HG02571 (cell line): ENCODE data around the gene OR52A1.
"Not testable (repeated sequence)": the region's sequence is repeated elsewhere in the genome, so short reads cannot be mapped to it uniquely, and the experiment has no call there.

Source experiments
- ATAC-seq: cut with Tn5 transposase; IDR thresholded peaks from one replicate; pipeline ENCODE4 v1.9.1; 2021; ENCODE audit warnings: mild to moderate bottlenecking, moderate library complexity; ENCODE audit not compliant: unreplicated experiment

OR52A1 gene

DNA sequence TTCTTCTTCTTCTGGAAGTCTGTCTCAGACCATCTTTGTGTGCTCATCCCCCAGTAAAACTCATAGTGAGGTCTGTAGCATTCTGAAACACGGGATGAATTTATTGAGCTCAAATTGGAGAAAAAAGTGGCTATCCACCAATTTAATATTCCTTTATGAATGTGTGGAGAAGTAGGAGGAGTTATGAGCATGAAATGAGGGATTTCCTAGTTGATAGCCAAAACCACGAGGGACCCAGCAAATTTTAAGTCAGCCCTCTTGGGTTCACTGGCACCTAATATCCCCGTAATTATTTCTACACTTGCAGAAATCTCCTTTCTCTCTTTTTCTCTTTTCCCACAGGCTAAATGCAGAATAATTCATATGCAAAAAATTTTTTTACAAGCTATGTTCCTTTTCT lies at the start of gene OR52A1:
Gene OR52A1, minus strand, starts transcription at position 101 of the 400 bp plus-strand sequence. CDS start 2,388 bp downstream, outside the sequence.
- ATAC-seq: no peak

DNA sequence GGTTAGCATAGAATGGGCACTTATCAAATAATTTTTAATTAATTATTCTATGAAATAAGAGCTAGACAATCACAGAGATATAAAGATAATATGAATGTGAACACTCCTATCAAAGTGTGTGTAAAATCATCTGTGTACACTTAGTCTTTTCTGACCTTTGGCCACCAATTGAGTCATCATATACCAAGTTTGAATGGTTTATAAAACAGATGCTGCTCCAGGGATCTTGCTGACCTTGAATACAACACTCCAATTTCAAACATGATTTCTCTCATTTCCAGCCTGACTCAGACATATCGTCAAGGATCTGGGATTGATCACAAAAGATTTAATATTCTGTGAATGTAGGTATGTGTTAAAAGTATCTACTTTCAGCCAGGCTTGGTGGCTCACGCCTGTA lies 48.8 kb upstream of the OR52A1 start:
- ATAC-seq: no peak

DNA sequence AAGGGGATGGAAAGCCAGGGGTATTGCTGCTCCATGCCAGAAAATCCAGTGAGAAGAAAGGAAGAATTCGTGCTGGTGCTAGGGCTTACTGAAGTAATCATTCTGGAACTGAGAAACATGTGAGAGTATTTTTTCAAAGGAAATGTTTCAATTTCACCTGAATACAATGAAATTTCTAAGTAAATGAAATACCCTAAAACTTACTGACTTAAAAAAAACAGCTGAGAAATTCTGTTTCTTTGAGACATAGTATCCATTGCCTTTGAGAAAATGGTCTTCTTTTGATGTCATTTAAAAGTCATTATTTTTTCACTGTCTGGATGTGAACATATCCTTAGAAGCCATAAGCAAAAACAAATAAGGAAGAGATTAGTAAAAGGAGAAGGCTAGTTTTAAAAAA lies 46.0 kb upstream of the OR52A1 start, which contains the start of gene OR51V1:
Gene OR51V1, minus strand, starts transcription at position 101 of the 400 bp plus-strand sequence. Its CDS starts 0 bp downstream, at position 101.
- no peak for ATAC-seq

DNA sequence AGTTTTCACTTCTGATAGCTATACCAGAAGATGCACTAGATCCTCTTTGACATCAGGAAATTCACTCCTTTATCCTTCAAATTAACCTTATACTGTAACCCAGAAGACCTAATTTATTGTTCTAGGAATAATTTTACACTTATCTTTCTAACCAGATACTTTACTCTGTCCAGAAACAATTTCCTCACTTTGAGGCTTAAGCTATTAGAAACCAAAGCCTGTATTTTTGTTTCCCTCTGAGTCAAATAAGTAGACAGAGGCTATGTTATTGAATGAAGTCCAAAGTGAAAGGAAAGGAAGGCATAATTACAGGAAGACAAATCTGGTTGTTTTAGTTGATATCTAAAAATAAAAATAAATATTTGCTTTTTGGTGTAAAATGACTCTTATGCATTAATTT lies 43.7 kb upstream of the OR52A1 start:
- ATAC-seq: no peak

DNA sequence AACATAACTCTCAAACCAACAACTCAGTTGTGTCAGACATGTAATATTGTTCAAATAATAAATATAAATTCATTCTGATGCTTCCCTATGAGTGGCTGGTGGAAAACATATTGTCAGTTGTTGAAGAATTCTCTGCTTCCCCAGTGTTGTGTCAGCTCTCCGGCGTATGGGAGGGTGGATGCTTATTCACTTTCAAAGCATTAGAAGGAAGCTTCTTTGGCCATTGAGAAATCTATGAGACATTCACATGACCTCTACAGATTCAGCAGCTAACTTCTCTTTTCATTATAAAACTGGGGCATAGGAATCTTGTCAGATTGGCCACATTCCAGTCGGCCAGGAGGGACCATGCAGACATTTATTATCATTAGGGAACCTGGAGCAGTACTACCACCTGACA lies 43.0 kb upstream of the OR52A1 start:
- no peak for ATAC-seq

DNA sequence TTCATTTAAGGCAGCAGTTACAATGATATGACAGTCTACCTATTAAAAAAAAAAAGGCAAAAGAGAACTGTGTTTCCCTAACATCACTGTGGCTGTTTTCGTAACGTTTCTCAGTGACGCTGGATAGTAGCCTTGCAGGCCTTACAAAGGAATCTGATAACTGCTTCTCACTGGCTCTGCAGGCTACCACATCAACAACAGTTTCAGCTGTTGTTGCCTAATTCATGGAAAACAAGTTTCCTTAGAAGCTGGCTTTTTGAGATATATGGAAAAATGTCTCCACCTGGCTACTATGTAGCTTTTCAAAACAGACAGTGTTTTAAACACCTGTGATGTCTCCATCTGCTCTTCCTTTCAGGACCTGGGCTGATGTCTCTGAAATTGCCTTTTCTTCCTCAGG lies 42.2 kb upstream of the OR52A1 start:
- ATAC-seq: no peak

DNA sequence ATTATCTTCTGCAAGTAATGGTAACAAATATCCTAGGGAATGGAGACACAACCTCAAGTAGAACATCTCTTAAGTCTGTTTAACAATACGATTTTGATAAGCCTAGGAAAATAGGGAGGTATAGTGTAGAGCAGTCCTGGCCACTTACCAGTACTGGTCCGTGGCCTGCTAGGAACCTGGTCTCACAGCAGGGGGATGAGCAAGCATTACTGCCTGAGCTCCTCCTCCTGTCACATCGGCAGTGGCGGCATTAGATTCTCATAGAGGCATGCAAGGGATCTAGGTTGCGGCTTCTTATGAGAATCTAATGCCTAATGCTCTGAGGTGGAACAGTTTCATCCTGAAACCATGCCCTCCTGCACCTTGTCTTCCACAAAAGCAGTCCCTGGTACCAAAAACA lies 41.5 kb upstream of the OR52A1 start:
- ATAC-seq: no peak

DNA sequence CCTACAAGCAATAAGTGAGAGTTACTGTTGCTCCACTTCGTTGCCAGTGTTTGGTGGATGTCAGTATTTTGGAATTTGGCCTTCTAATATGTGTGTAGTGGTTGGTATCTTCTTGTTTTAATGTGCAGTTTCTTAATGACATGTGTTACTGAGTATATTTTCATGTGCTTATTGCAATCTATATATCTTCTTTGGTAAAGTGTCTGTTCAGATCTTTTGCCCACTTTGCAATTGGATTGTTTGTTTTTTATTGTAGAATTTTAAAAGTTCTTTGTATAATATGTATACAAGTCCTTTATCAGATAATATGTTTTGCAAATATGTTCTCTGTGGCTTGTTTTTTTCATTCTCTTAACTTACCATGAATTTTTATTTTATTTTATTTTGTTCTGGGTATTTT lies 38.2 kb upstream of the OR52A1 start:
- ATAC-seq: no peak

DNA sequence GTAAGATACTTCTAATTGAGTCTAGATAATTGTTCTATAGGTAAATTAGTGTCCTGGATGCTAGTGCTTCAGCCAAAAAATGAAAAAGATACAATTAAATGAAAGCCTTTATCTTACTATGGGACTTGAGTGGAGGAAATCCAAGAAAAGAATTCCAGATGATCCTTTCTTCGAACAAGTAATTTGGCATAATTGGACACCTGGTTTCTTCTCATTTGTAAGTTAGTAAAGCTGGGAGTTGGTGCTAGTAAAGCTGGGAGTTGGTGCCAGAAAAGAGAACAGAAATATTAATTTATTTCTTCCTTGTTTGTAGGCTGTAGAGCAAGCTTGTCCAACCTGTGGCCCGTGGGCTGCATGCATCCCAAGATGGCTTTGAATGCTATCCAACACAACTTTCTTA lies 33.6 kb upstream of the OR52A1 start:
- ATAC-seq: no peak

DNA sequence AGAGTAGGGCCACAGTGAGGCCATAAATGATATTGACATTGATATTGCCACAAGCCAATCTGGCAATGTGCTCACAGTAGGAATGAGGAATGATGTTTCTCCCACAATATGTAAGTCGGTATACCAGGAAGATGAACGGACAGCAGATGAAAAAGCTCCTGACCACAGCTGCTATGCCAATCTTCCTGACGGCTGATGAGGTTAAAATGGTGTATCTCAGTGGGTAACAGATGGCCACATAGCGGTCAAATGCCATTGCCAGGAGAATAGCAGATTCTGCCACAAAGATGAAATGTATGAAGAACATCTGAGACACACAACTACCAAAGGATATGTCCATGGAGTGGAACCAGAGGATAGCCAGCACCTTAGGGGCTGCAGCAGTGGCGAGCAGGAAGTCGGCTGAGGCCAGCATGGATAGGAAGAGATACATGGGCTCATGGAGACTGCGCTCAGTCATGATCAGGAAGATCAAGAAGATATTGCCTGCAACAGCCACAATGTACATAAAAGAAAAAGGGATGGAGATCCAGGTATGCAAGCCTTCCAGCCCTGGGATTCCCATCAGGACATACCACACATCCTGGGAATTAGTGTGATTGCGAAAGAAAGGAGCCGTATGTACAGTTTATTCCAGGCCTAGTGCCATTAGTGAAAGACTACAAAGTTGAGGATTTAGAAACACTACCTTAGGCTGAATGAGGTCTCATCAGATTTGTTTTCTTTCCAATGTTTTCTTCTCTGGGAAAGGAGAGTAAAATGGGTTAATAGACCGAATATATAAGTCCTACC lies 23.7 kb upstream of the OR52A1 start:
- ATAC-seq: no peak

DNA sequence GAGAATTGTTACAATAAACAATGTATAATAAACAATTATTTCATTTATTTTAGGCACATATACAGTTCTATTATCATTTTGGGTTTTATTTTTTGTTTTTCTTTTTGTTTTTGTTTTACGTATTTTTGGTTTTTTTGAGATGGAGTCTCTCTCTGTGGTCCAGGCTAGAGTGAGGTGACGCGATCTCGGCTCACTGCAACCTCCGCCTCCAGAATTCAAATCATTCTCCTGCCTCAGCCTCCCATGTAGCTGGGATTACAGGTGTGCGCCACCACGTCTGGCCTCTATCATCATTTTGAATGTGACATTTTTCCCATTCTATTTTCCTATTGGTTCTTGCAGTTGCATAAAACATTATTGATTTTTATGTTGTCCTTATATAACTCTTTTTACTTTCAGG lies 20.4 kb upstream of the OR52A1 start:
- ATAC-seq: no peak

DNA sequence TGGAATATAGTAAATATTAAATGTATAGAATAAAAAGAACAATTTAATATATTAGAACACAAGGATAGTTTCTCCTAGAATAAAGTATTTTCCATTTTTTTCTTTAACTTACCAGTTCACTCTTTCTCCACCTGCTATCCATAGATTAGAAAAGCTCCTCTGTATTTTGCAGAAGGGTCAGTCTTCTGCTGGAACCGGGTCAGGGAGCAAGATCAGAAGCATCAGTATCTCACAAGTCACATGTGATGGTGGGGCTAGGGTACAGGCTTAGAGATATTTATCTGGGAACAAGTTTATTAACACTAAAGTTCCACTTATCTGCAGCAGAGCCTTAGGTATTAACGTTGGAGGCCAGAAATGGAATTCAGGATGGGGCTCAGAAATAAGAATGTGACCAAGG lies 17.3 kb upstream of the OR52A1 start:
- ATAC-seq: no peak

DNA sequence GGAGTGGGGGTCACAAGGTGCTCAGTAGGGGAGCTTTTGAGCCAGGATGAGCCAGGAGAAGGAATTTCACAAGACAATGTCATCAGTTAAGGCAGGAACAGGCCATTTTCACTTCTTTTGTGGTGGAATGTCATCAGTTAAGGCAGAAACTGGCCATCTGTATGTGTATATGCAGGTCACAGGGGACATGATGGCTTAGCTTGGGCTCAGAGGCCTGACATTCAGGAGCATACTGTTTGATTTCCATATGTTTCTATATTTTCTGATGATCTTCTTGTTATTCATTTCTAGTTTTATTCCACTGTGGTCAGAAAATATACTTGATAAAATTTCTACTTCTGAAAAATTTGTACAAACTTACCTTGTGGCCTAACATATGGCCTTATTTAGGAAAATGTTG lies 11.3 kb upstream of the OR52A1 start:
- ATAC-seq: not testable (repeated sequence)

DNA sequence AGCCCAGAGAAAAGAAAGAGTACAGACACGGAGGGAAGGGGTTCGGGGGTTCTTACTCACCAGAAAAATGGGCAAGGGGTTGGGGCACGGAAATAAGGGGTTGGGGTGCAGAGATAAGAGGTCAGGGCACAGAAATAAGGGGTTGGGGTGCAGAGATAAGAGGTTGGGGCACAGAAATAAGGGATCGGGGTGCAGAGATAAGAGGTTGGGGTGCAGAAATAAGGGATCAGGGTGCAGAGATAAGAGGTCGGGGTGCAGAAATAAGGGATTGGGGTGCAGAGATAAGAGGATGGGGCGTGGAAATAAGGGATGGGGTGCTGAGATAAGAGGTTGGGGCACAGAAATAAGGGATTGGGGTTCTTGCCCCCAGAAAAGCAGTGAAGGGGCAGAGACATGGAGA lies 10.2 kb upstream of the OR52A1 start:
- not testable (repeated sequence) for ATAC-seq

DNA sequence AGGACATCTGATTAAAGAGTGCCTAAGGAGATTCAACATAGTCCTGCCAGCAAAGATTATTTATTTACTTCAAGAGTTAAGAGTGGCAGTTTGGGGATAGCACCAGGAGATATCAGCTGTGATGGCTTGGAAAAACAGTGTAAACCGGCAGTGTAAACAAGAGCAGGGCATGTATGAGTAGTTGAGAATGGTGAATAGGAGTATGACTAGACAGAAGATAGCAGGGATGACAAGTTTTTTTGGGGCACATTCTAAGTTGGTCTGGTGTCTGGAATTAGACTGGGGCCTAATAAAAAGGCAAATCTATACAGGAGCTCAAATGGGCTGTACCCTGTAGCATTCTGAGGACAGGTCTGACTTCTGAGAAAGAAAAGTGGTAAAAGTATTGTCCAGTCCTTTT lies 6.5 kb upstream of the OR52A1 start:
- ATAC-seq: not testable (repeated sequence)

DNA sequence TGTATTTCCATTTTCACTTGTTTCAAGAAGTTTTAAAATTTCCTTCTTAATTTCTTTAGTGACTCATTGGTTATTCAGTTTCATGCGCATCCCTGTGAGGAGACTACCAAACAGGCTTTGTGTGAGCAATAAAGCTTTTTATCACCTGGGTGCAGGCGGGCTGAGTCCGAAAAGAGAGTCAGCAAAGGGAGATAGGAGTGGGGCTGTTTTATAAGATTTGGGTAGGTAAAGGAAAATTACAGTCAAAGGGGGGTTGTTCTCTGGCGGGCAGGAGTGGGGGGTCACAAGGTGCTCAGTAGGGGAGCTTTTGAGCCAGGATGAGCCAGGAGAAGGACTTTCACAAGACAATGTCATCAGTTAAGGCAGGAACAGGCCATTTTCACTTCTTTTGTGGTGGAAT lies 5.7 kb upstream of the OR52A1 start:
- not testable (repeated sequence) for ATAC-seq

DNA sequence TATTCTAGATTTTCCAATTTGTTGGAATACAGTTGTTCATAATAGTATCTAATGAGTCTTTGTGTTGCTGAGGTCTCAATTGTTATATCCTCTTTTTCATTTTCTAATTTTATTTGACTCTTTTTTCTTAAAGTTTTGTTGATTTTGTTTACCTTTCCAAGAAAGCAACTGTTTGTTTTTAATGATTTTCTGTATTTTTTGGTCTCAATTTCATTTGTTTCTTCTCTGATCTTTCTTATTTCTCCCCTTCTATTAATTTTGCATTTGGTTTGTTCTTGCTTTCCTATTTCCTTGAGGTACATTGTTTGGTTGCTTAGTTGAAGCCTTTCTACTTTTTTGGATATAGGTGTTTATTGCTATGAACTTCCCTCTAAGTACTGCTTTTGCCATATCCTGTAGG lies 5.2 kb upstream of the OR52A1 start:
- ATAC-seq: no peak

DNA sequence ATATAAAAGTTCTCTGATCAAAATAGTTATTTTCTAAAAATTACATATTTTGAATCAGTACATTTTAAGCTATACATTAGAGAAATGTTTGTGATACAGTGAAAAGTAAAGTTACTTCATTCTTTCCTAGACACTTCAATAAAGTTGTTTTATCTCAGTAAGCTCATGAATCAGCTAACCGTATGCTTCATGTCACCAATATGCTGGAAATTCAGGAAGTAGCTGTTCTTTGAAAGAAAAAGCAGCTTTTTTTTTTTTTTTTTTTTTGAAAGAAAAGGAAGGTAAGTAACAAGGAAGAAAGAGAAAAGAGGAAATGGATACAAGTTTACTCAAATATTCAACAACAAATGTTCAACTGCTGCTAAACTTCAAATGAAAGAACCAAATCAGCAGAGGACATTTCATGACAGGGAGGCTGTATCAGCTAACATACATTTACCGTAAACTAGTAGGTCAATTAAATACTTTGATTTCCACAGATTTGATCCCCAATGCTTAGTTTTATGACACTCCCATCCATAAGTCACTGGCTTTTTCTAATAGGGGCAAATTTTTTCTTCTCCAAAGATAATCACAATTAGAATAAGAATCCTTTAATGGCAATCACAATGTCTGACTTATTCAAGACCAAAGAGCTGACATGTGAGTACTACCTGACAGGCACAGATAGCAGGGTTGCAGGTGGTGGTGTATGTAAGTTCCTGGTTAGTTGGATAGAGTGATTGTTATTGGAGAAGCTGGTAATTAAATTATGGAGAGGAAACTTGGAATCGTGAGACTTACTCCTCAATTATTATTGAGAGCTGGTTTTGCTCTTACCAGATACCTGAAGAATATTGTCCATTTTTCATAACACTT lies 754 bp downstream of the OR52A1 start:
- no peak for ATAC-seq

DNA sequence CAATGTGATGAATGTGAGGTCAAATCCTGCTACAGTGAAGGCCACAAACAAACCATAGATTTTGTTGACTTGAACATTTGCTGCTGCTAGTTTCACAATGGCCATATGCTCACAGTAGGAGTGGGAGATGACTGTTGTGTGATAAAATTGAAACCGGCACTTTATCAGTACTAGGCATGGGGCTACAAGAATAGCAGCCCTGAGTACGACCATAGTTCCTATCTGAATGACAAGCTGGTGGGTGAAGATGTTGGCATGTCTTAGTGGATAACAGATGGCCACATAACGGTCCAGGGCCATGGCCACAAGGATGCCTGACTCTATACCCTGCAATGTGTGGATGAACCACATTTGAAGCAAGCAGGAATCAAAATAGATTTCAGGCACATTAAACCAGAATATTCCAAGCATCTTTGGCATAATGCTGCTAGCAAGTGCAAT lies 2.8 kb downstream of the OR52A1 start:
- no peak for ATAC-seq

DNA sequence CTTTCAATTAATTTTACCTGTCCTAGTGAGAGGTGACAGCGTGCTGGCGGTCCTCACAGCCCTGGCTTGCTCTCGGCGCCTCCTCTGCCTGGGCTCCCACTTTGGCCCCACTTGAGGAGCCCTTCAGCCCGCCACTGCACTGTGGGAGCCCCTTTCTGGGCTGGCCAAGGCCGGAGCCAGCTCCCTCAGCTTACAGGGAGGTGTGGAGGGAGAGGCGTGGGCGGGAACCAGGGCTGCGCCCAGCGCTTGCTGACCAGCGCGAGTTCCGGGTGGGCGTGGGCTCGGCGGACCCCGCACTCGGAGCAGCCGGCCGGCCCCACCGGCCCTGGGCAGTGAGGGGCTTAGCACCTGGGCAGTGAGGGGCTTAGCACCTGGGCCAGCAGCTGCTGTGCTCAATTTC lies 10.4 kb downstream of the OR52A1 start:
- not testable (repeated sequence) for ATAC-seq

DNA sequence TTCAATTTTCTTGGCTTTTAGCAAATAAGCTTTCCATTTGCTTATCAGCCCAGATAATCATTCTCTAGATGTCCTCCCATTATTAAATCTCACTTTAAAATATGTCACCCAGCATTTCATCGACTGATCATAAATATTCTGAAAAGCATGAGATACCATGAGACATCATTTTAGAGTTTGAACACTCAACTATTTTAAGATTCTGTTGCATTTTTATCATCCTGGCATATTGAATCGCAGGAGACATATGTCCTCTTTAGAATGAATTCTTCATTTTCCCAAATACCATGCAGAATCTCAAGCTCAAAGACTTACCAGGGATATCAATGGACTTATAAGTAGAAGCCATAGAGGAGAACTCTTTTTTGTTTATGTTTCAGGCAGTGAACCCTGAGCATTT lies 16.6 kb downstream of the OR52A1 start, which contains the start of gene OR52A5:
Gene OR52A5, minus strand, starts transcription at position 361 of the 400 bp plus-strand sequence. CDS start 5,714 bp downstream, outside the sequence.
- no peak for ATAC-seq

DNA sequence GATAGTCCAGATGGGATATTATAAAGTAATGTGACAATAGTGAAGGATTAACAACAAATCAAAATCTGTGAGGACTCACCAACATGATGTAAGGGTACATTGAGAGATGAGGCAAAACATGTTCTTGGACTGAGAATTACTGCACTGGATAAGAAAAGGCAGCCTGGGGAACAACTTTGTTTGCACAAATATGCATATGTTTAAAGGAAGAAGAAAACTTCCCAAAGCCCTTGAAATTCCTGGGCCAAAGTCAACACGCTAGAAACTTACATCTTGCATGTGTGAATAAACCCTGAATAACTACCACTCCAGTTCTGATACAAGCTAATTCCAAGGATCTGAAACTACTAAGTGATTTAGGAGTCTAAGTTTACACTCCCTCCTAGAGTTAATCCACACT lies 17.5 kb downstream of the OR52A1 start:
- no peak for ATAC-seq
